PC-9 (cell line): ENCODE data around the gene CDKN1A. TPM values are rescaled to one million over a fixed set of nuclear protein-coding genes. Genes with fewer than 3 reads are reported as not detected.

ENCODE experiments used
- BruUV-seq: library from RNA; stranded (reverse); fragments of 400-500 nt; replicated peaks from 2 replicates; lab custom pipeline; 2021; lab: Mats Ljungman, UMichigan
- CTCF ChIA-PET: fragments of 300-600 bp; sonication (Branson Sonifier 250); formaldehyde crosslinking; loops from one replicate; lab custom pipeline; 2022; ENCODE audit warnings: antibody characterized with exemption; lab: Charles Lee
- POLR2A ChIA-PET: fragments of 300-600 bp; sonication (Branson Sonifier 250); formaldehyde crosslinking; loops from one replicate; lab custom pipeline; 2022; ENCODE audit warnings: antibody characterized with exemption; ENCODE audit not compliant: unreplicated experiment; lab: Charles Lee
- DNase-seq, 2 experiments: peaks; one replicate each; pipeline versions ENCODE4 v3.0.0 to v3.0.0-alpha.2; 2015 to 2022; ENCODE audit warnings: mixed read lengths in 1 of 2
- H2AFZ ChIP-seq: fragments of 200-600 bp; sonication (generic); 2 replicates; pipeline ENCODE4 v1.8.1; 2017; ENCODE audit warnings: antibody characterized with exemption
- H3F3A ChIP-seq: fragments of 200-600 bp; sonication (generic); 2 replicates; pipeline ENCODE4 v1.8.1; 2017; ENCODE audit warnings: antibody characterized with exemption, mild to moderate bottlenecking, low read depth; ENCODE audit not compliant: insufficient read depth
- H3K27ac ChIP-seq: fragments of 200-600 bp; sonication (generic); 2 replicates; pipeline ENCODE4 v1.6.1; 2016; ENCODE audit warnings: mixed run types
- H3K27me3 ChIP-seq: fragments of 200-600 bp; sonication (generic); 2 replicates; pipeline ENCODE4 v1.6.1; 2016; ENCODE audit warnings: low read depth, mixed run types; ENCODE audit not compliant: insufficient read depth
- H3K36me3 ChIP-seq: fragments of 200-600 bp; sonication (generic); 2 replicates; pipeline ENCODE4 v1.6.1; 2016; ENCODE audit warnings: low read depth, mixed run types
- H3K4me1 ChIP-seq: fragments of 200-600 bp; sonication (generic); replicated peaks from 2 replicates; pipeline ENCODE4 v1.6.1; 2016; ENCODE audit warnings: mixed run types; ENCODE audit not compliant: insufficient read depth
- H3K4me2 ChIP-seq: fragments of 200-600 bp; sonication (generic); 2 replicates; pipeline ENCODE4 v1.6.1; 2017; ENCODE audit warnings: mixed run types
- H3K4me3 ChIP-seq: fragments of 200-600 bp; sonication (generic); 2 replicates; pipeline ENCODE4 v1.6.1; 2016; ENCODE audit warnings: mixed run types
- H3K79me2 ChIP-seq: fragments of 200-600 bp; sonication (generic); 2 replicates; pipeline ENCODE4 v1.6.1; 2017; ENCODE audit warnings: low read depth, mixed run types
- H3K9me2 ChIP-seq: fragments of 200-600 bp; sonication (generic); 2 replicates; pipeline ENCODE4 v1.8.1; 2017; ENCODE audit warnings: mild to moderate bottlenecking; ENCODE audit not compliant: insufficient read depth
- H3K9me3 ChIP-seq: fragments of 200-600 bp; sonication (generic); 2 replicates; pipeline ENCODE4 v1.8.1; 2016; ENCODE audit warnings: low read depth; ENCODE audit not compliant: insufficient read depth
- H4K20me1 ChIP-seq: fragments of 200-600 bp; sonication (generic); 2 replicates; pipeline ENCODE4 v1.8.1; 2017; ENCODE audit not compliant: insufficient read depth
- EZH2 ChIP-seq: fragments of 200-600 bp; sonication (generic); IDR thresholded peaks from 2 replicates; pipeline ENCODE4 v1.8.0; 2017; ENCODE audit warnings: antibody characterized with exemption, low read depth
- intact Hi-C: fragments of 100-400 bp; cut with micrococcal nuclease; formaldehyde crosslinking; loops from one replicate; pipeline ENCODE4 v1.10.0; 2022; ENCODE audit not compliant: unreplicated experiment
- total RNA-seq: library from RNA; stranded (reverse); gene quantifications from 2 replicates; pipeline ENCODE4 v1.2.3, GENCODE V29; 2021
- TF ChIP-seq, protein P1 (sequence below): fragments of 200-600 bp; sonication (generic); conservative IDR thresholded peaks from 2 replicates; pipeline ENCODE4 v1.6.1; 2017; ENCODE audit warnings: mixed run types, antibody characterized with exemption, mild to moderate bottlenecking, moderate library complexity

Gene CDKN1A
- total RNA-seq, 1 experiment from 2014 or later = 14.8 TPM

DNA sequence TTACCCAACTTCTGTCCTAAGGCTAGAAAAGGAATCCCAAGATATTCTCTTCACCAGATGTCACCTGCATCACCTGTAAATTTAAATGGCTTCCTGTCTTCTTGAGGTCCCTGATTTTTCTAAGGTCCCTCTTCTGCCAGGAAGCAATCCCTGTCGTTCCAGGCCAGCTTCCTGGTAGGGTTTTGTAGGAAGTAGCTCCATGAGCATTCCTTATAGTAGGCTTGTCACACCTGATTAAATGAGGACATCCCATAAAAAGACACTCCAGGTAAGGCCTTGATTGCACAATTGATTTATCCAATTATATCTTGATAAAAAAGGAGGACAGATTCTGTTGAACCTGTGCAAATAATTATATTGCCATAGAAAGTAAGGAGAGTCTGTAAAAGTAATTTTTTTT is 27.8 kb downstream of the CDKN1A start:
- Histone ChIP-seq H3F3A (peaks cover 7% of the 10 kb centered on the region; the same call in 1 of the 2 replicates), H3K9me3 (no peaks in the 10 kb centered on the region), H3K4me3 (no peak overlapping the region), H3K36me3 (no peaks in the 10 kb centered on the region), H3K27me3 (no peaks in the 10 kb centered on the region), H4K20me1 (no peaks in the 10 kb centered on the region), H3K79me2 (no peaks in the 10 kb centered on the region), H3K4me2 (no peak overlapping the region), H3K4me1 (peaks cover 6% of the 10 kb centered on the region), H3K9me2 (no peaks in the 10 kb centered on the region), H3K27ac (no peak overlapping the region), H2AFZ (no peak overlapping the region)
- TF ChIP-seq, protein P1, sequence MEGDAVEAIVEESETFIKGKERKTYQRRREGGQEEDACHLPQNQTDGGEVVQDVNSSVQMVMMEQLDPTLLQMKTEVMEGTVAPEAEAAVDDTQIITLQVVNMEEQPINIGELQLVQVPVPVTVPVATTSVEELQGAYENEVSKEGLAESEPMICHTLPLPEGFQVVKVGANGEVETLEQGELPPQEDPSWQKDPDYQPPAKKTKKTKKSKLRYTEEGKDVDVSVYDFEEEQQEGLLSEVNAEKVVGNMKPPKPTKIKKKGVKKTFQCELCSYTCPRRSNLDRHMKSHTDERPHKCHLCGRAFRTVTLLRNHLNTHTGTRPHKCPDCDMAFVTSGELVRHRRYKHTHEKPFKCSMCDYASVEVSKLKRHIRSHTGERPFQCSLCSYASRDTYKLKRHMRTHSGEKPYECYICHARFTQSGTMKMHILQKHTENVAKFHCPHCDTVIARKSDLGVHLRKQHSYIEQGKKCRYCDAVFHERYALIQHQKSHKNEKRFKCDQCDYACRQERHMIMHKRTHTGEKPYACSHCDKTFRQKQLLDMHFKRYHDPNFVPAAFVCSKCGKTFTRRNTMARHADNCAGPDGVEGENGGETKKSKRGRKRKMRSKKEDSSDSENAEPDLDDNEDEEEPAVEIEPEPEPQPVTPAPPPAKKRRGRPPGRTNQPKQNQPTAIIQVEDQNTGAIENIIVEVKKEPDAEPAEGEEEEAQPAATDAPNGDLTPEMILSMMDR = no peak
- no peak for TF ChIP-seq EZH2
- BruUV-seq = no TSS peak
- ChIA-PET CTCF (interaction anchor here (0.5 kb wide), 1 partner anchor 91 kb away, joined by 5 read pairs; no protein-coding TSS in a partner anchor), POLR2A (no interaction called here)
- intact Hi-C loops = no loop called here
- DNase-seq = peak in 1 of 2 experiments; percentile 10

DNA sequence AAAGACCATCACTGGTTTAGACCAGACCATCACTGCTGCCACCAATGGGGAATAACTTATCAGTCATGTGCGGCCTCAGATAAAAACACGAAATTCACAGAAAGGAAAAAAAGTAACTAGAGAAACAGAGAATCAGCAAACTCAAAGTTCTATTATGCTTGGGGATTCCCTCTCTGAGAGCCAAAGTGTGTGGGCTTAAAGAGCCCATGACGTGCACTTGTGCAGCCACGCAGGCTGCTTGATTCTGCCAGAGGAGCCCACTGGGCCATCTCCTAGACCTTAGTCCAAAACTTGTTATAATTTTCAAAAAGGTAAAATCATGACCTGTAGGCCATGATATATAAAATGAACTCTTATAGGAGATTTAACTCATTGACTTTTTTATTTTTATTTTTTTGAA is 34.3 kb downstream of the CDKN1A start:
- Histone ChIP-seq H3K27ac (no peak overlapping the region), H3K4me1 (peaks cover 7% of the 10 kb centered on the region), H3K4me2 (no peak overlapping the region), H2AFZ (no peak overlapping the region), H3K27me3 (no peaks in the 10 kb centered on the region), H3K79me2 (no peaks in the 10 kb centered on the region), H4K20me1 (no peaks in the 10 kb centered on the region), H3K9me2 (no peaks in the 10 kb centered on the region), H3K4me3 (no peak overlapping the region), H3K36me3 (no peaks in the 10 kb centered on the region), H3K9me3 (no peaks in the 10 kb centered on the region), H3F3A (peaks cover 15% of the 10 kb centered on the region; the same call in 1 of the 2 replicates)
- ChIA-PET POLR2A (no interaction called here), CTCF (no interaction called here)
- TF ChIP-seq EZH2 = no peak
- TF ChIP-seq, protein P1 = no peak
- DNase-seq = peak in 1 of 2 experiments; percentile 15
- no TSS peak for BruUV-seq
- intact Hi-C loops = no loop called here

DNA sequence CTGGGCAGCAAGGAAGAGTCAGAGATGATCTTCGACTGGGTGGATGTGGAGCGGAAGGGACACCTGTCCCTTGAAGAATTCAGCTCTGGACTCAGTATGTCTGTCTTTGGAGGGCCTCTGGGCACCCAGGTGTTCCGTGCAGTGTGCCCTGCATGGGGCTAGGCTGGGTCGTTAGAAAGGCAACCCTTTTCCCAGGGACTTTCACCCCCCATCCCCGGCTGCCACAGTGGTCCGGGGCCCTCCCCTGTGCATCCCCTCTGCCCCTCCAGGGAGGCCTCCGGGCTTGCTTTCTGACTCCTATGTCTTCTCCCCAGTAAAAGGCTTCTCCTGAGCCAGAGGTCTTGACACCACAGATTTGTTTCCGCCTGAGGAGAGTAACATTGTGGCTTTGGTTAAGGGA is 35.3 kb downstream of the CDKN1A start:
- no peaks in the 10 kb centered on the region for H3K27me3 ChIP-seq
- no peaks in the 10 kb centered on the region for H3K36me3 ChIP-seq
- H4K20me1 ChIP-seq = no peaks in the 10 kb centered on the region
- no TSS peak for BruUV-seq
- intact Hi-C loops = no loop called here
- no peak overlapping the region for H2AFZ ChIP-seq
- no peaks in the 10 kb centered on the region for H3K79me2 ChIP-seq
- no peaks in the 10 kb centered on the region for H3K9me2 ChIP-seq
- POLR2A ChIA-PET = no interaction called here
- CTCF ChIA-PET = no interaction called here
- TF ChIP-seq, protein P1 = no peak
- TF ChIP-seq EZH2 = no peak
- H3K4me1 ChIP-seq = peaks cover 7% of the 10 kb centered on the region
- H3F3A ChIP-seq = peaks cover 15% of the 10 kb centered on the region; the same call in 1 of the 2 replicates
- H3K9me3 ChIP-seq = no peaks in the 10 kb centered on the region
- H3K4me2 ChIP-seq = no peak overlapping the region
- DNase-seq = peak in 1 of 2 experiments; percentile 4
- no peak overlapping the region for H3K27ac ChIP-seq
- H3K4me3 ChIP-seq = no peak overlapping the region
